Sigmoid colon (tissue), 4 donors: ENCODE data around the gene GOPC.

Source experiments
- CTCF ChIP-seq, 4 experiments: fragments of 450-650 bp in 3 of 4; fragments of 200-600 bp in 1 of 4; IDR thresholded peaks; one replicate each; pipeline ENCODE4 v1.5.1; 2016 to 2019; ENCODE audit warnings: antibody characterized with exemption in 4 of 4, mild to moderate bottlenecking in 3 of 4, moderate library complexity in 2 of 4
- POLR2A ChIP-seq, 2 donors: fragments of 450-650 bp; IDR thresholded peaks; one replicate each; pipeline ENCODE4 v1.6.1; 2016; ENCODE audit warnings: antibody characterized with exemption in 2 of 2, mild to moderate bottlenecking in 2 of 2, moderate library complexity in 2 of 2
- POLR2AphosphoS5 ChIP-seq, 4 donors: sonication (generic); formaldehyde crosslinking; IDR thresholded peaks; one replicate each; pipeline ENCODE4 v1.6.1; 2017; ENCODE audit warnings: antibody characterized with exemption in 4 of 4

- TF ChIP-seq POLR2AphosphoS5 (IDR thresholded peaks at IDR 0.05) (no peak), CTCF (IDR thresholded peaks at IDR 0.05) (no peak), POLR2A (IDR thresholded peaks at IDR 0.05) (no peak)
Measured at GRCh38 chr6:117548797-117549301, 53.5 kb downstream of the GOPC start.
